Measurements from ENCODE around the gene NWD2.

- TF ChIP-seq POLR2AphosphoS5 (IDR thresholded peaks at IDR 0.05; ENCODE audit: low read depth, low read length) = no peak
- TF ChIP-seq POLR2A (IDR thresholded peaks at IDR 0.05; ENCODE audit: low read depth, low read length) = no peak
- TF ChIP-seq POU2F2 (IDR thresholded peaks at IDR 0.05; ENCODE audit: low read depth, low read length) = no peak
- no peak for TF ChIP-seq TAF1 (IDR thresholded peaks at IDR 0.05; ENCODE audit: low read depth, low read length)
These were observed 60.1 kb downstream of the NWD2 start for GRCh38 chr4:37304612-37305011.
